Measurements from ENCODE around the gene SYNPO2. TPM values are rescaled to one million over a fixed set of nuclear protein-coding genes. Genes with fewer than 3 reads are reported as not detected.

Gene SYNPO2
- total RNA-seq, 1 experiment from 2014 or later, result 0.28 TPM

- in situ Hi-C loops (cut with HindIII; ENCODE audit: low pct_unique_long_range_greater_than_20kb, low sequenced_read_pairs), result no loop called here
- DNase-seq (ENCODE audit: low read depth, low spot score) (peak; percentile 24), ATAC-seq (no peak)
- ChIA-PET CTCF (no interaction called here), POLR2A (no interaction called here)
- intact Hi-C loops (cut with micrococcal nuclease; ENCODE audit: unreplicated experiment), result no loop called here
- Histone ChIP-seq H3K4me3 (ENCODE audit: low read depth in 2 of 2, low read length in 2 of 2) (no peak overlapping the region), H3K27ac (ENCODE audit: low read length) (no peak overlapping the region), H3K27me3 (ENCODE audit: control insufficient read depth, insufficient read depth, low read length) (no peaks in the 10 kb centered on the region), H3K36me3 (ENCODE audit: control insufficient read depth, insufficient read depth, low read length) (no peaks in the 10 kb centered on the region), H3K9me3 (ENCODE audit: control insufficient read depth, insufficient read depth, low read depth, low read length) (no peaks in the 10 kb centered on the region), H3K4me1 (ENCODE audit: control insufficient read depth, insufficient read depth, low read length) (no peaks in the 10 kb centered on the region)
- no peak for TF ChIP-seq TCF7L2 (IDR thresholded peaks at IDR 0.05; ENCODE audit: low read depth, low read length)
- TF ChIP-seq SIN3A (IDR thresholded peaks at IDR 0.05; ENCODE audit: borderline replicate concordance, insufficient read depth, low read depth, low read length), result no peak
- TF ChIP-seq CTCF (IDR thresholded peaks at IDR 0.05), result no peak
- no peak for TF ChIP-seq POLR2AphosphoS5 (IDR thresholded peaks at IDR 0.05; ENCODE audit: low read depth, low read length)
- TF ChIP-seq, protein P1, sequence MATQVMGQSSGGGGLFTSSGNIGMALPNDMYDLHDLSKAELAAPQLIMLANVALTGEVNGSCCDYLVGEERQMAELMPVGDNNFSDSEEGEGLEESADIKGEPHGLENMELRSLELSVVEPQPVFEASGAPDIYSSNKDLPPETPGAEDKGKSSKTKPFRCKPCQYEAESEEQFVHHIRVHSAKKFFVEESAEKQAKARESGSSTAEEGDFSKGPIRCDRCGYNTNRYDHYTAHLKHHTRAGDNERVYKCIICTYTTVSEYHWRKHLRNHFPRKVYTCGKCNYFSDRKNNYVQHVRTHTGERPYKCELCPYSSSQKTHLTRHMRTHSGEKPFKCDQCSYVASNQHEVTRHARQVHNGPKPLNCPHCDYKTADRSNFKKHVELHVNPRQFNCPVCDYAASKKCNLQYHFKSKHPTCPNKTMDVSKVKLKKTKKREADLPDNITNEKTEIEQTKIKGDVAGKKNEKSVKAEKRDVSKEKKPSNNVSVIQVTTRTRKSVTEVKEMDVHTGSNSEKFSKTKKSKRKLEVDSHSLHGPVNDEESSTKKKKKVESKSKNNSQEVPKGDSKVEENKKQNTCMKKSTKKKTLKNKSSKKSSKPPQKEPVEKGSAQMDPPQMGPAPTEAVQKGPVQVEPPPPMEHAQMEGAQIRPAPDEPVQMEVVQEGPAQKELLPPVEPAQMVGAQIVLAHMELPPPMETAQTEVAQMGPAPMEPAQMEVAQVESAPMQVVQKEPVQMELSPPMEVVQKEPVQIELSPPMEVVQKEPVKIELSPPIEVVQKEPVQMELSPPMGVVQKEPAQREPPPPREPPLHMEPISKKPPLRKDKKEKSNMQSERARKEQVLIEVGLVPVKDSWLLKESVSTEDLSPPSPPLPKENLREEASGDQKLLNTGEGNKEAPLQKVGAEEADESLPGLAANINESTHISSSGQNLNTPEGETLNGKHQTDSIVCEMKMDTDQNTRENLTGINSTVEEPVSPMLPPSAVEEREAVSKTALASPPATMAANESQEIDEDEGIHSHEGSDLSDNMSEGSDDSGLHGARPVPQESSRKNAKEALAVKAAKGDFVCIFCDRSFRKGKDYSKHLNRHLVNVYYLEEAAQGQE (IDR thresholded peaks at IDR 0.05; ENCODE audit: insufficient read depth in 1 of 2, low read depth in 2 of 2, low read length in 1 of 2), result no peak
- BruUV-seq (replicated peaks), result no TSS peak
Observed at GRCh38 chr4:119025916-119026661, 137.4 kb downstream of the SYNPO2 start.

- no peak for ATAC-seq
- intact Hi-C loops (cut with micrococcal nuclease; ENCODE audit: unreplicated experiment) (no loop called here), in situ Hi-C loops (cut with HindIII; ENCODE audit: low pct_unique_long_range_greater_than_20kb, low sequenced_read_pairs) (no loop called here)
- no peaks in the 10 kb centered on the region for H3K9me3 ChIP-seq (ENCODE audit: control insufficient read depth, insufficient read depth, low read depth, low read length)
- H3K4me1 ChIP-seq (ENCODE audit: control insufficient read depth, insufficient read depth, low read length), result no peaks in the 10 kb centered on the region
- H3K4me3 ChIP-seq (ENCODE audit: low read depth in 2 of 2, low read length in 2 of 2), result no peak overlapping the region
- ChIA-PET POLR2A (no interaction called here), CTCF (no interaction called here)
- DNase-seq (ENCODE audit: low read depth, low spot score), result no peak
- no TSS peak for BruUV-seq (replicated peaks)
- H3K36me3 ChIP-seq (ENCODE audit: control insufficient read depth, insufficient read depth, low read length), result no peaks in the 10 kb centered on the region
- no peak overlapping the region for H3K27ac ChIP-seq (ENCODE audit: low read length)
- no peaks in the 10 kb centered on the region for H3K27me3 ChIP-seq (ENCODE audit: control insufficient read depth, insufficient read depth, low read length)
- no peak for TF ChIP-seq CTCF (IDR thresholded peaks at IDR 0.05)
- TF ChIP-seq SIN3A (IDR thresholded peaks at IDR 0.05; ENCODE audit: borderline replicate concordance, insufficient read depth, low read depth, low read length), result no peak
Observed at GRCh38 chr4:119026662-119027444, 138.2 kb downstream of the SYNPO2 start.
